ENCODE data around the gene PPA1. TPM values are rescaled to one million over a fixed set of nuclear protein-coding genes. Genes with fewer than 3 reads are reported as not detected.
A peak's percentile ranks its signal among the peaks of the same experiment; 100 is the strongest.
"Not testable (repeated sequence)": the region's sequence is repeated elsewhere in the genome, so short reads cannot be mapped to it uniquely, and the experiment has no call there.

Gene PPA1
- total and polyA plus RNA-seq, 2 experiments from 2014 or later: 105 to 110 TPM

GRCh38 chr10:70228491-70228890 is 4.7 kb downstream of the PPA1 start:
- Histone ChIP-seq H3K4me2 (ENCODE audit: unreplicated experiment) (no peak overlapping the region), H3K79me2 (ENCODE audit: insufficient read depth) (peaks cover 65% of the 10 kb centered on the region), H2AFZ (no peak overlapping the region), H3K4me1 (ENCODE audit: insufficient read depth) (peaks cover 12% of the 10 kb centered on the region), H3K9me2 (ENCODE audit: insufficient read depth) (no peaks in the 10 kb centered on the region), H3K9me3 (ENCODE audit: low read depth) (no peaks in the 10 kb centered on the region), H3K9ac (no peak overlapping the region), H4K20me1 (ENCODE audit: insufficient read depth) (no peaks in the 10 kb centered on the region), H3F3A (ENCODE audit: insufficient read depth) (peaks cover 8% of the 10 kb centered on the region; the same call in 1 of the 2 replicates), H3K4me3 (no peak overlapping the region), H3K27me3 (replicated peaks; ENCODE audit: insufficient read depth) (no peaks in the 10 kb centered on the region), H3K36me3 (ENCODE audit: low read depth) (no peaks in the 10 kb centered on the region), H3K27ac (no peak overlapping the region)
- in situ Hi-C loops (cut with MboI): no loop called here
- TF ChIP-seq EZH2 (IDR thresholded peaks at IDR 0.05; ENCODE audit: insufficient read depth, poor library complexity, severe bottlenecking): no peak
- TF ChIP-seq EZH2phosphoT487 (IDR thresholded peaks at IDR 0.05; ENCODE audit: insufficient read depth, low read depth): no peak
- 46 to 58% methylated on average over 1 of the region's 1 CpG for WGBS, 2 experiments (ENCODE audit: low coverage in 1 of 2, low lambda C conversion rate in 2 of 2, missing lambda C conversion rate in 2 of 2)
- DNase-seq: no peak

- no peak for DNase-seq
- WGBS, 2 experiments (ENCODE audit: low coverage in 1 of 2, low lambda C conversion rate in 2 of 2, missing lambda C conversion rate in 2 of 2): 81 to 88% methylated on average over 3 of the region's 3 CpGs
- no peak overlapping the region for H2AFZ ChIP-seq
- TF ChIP-seq EZH2phosphoT487 (IDR thresholded peaks at IDR 0.05; ENCODE audit: insufficient read depth, low read depth): no peak
- TF ChIP-seq EZH2 (IDR thresholded peaks at IDR 0.05; ENCODE audit: insufficient read depth, poor library complexity, severe bottlenecking): no peak
- in situ Hi-C loops (cut with MboI): no loop called here
- no peaks in the 10 kb centered on the region for H3K27me3 ChIP-seq (replicated peaks; ENCODE audit: insufficient read depth)
- H3K9me3 ChIP-seq (ENCODE audit: low read depth): no peaks in the 10 kb centered on the region
- H3K36me3 ChIP-seq (ENCODE audit: low read depth): no peaks in the 10 kb centered on the region
- H3F3A ChIP-seq (ENCODE audit: insufficient read depth): peaks cover 8% of the 10 kb centered on the region; the same call in 1 of the 2 replicates
- H3K9me2 ChIP-seq (ENCODE audit: insufficient read depth): no peaks in the 10 kb centered on the region
- H3K27ac ChIP-seq: no peak overlapping the region
- peaks cover 62% of the 10 kb centered on the region for H3K79me2 ChIP-seq (ENCODE audit: insufficient read depth)
- H3K9ac ChIP-seq: no peak overlapping the region
- H3K4me2 ChIP-seq (ENCODE audit: unreplicated experiment): no peak overlapping the region
- no peaks in the 10 kb centered on the region for H4K20me1 ChIP-seq (ENCODE audit: insufficient read depth)
- no peak overlapping the region for H3K4me3 ChIP-seq
- peaks cover 12% of the 10 kb centered on the region for H3K4me1 ChIP-seq (ENCODE audit: insufficient read depth)
Observed at GRCh38 chr10:70227548-70228320, 5.5 kb downstream of the PPA1 start.

GRCh38 chr10:70223728-70224127 is 9.5 kb downstream of the PPA1 start:
- H3K9me3 ChIP-seq (ENCODE audit: low read depth): no peaks in the 10 kb centered on the region
- H3K9me2 ChIP-seq (ENCODE audit: insufficient read depth): no peaks in the 10 kb centered on the region
- no peak overlapping the region for H3K4me3 ChIP-seq
- TF ChIP-seq EZH2 (IDR thresholded peaks at IDR 0.05; ENCODE audit: insufficient read depth, poor library complexity, severe bottlenecking): no peak
- no peak for TF ChIP-seq EZH2phosphoT487 (IDR thresholded peaks at IDR 0.05; ENCODE audit: insufficient read depth, low read depth)
- 87 to 93% methylated on average over 2 of the region's 2 CpGs for WGBS, 2 experiments (ENCODE audit: low coverage in 1 of 2, low lambda C conversion rate in 2 of 2, missing lambda C conversion rate in 2 of 2)
- H3K79me2 ChIP-seq (ENCODE audit: insufficient read depth): peaks cover 48% of the 10 kb centered on the region
- no peaks in the 10 kb centered on the region for H3K27me3 ChIP-seq (replicated peaks; ENCODE audit: insufficient read depth)
- H3K36me3 ChIP-seq (ENCODE audit: low read depth): 0 out of 2 replicates have a peak, but pooled peaks cover 6% of the 10 kb centered on the region
- no peak overlapping the region for H2AFZ ChIP-seq
- DNase-seq: peak; percentile 33
- H3K4me2 ChIP-seq (ENCODE audit: unreplicated experiment): no peak overlapping the region
- in situ Hi-C loops (cut with MboI): no loop called here
- peaks cover 8% of the 10 kb centered on the region; the same call in 1 of the 2 replicates for H3F3A ChIP-seq (ENCODE audit: insufficient read depth)
- H3K9ac ChIP-seq: no peak overlapping the region
- H3K4me1 ChIP-seq (ENCODE audit: insufficient read depth): 0 out of 2 replicates have a peak, but pooled peaks cover 4% of the 10 kb centered on the region
- H4K20me1 ChIP-seq (ENCODE audit: insufficient read depth): no peaks in the 10 kb centered on the region
- no peak overlapping the region for H3K27ac ChIP-seq

- H4K20me1 ChIP-seq (ENCODE audit: insufficient read depth); DNase-seq; H3K9ac ChIP-seq; H2AFZ ChIP-seq; H3K4me1 ChIP-seq (ENCODE audit: insufficient read depth); H3K9me3 ChIP-seq (ENCODE audit: low read depth); H3K27ac ChIP-seq; in situ Hi-C loops (cut with MboI); H3K4me3 ChIP-seq; H3K27me3 ChIP-seq (replicated peaks; ENCODE audit: insufficient read depth); H3K9me2 ChIP-seq (ENCODE audit: insufficient read depth); H3K4me2 ChIP-seq (ENCODE audit: unreplicated experiment); H3F3A ChIP-seq (ENCODE audit: insufficient read depth): not testable (repeated sequence)
- Histone ChIP-seq H3K79me2 (ENCODE audit: insufficient read depth) (peaks cover 40% of the 10 kb centered on the region), H3K36me3 (ENCODE audit: low read depth) (peaks cover 10% of the 10 kb centered on the region; the same call in 1 of the 2 replicates)
- 81% methylated on average over 7 to 9 of the region's 9 CpGs for WGBS, 2 experiments (ENCODE audit: low coverage in 1 of 2, low lambda C conversion rate in 2 of 2, missing lambda C conversion rate in 2 of 2)
Observed at GRCh38 chr10:70222811-70223447, 10.3 kb downstream of the PPA1 start.

Measured in GM23248 (cell line).